GM23338 (cell line): Measurements from ENCODE around the gene SOHLH2.

ENCODE experiments used
- TF ChIP-seq, protein P1 (sequence below), 2 experiments: fragments of 200-600 bp in 1 of 2; sonication (generic) in 1 of 2; conservative IDR thresholded peaks; 2 replicates each; pipeline versions ENCODE4 v1.5.1 to v1.6.1; 2016 to 2017; ENCODE audit warnings: antibody characterized with exemption in 2 of 2, low read depth in 2 of 2, mild to moderate bottlenecking in 2 of 2, moderate library complexity in 1 of 2
- TF ChIP-seq, protein P2 (sequence below): IDR thresholded peaks from 2 replicates; pipeline ENCODE4 v1.6.1; 2016; ENCODE audit warnings: antibody characterized with exemption

DNA sequence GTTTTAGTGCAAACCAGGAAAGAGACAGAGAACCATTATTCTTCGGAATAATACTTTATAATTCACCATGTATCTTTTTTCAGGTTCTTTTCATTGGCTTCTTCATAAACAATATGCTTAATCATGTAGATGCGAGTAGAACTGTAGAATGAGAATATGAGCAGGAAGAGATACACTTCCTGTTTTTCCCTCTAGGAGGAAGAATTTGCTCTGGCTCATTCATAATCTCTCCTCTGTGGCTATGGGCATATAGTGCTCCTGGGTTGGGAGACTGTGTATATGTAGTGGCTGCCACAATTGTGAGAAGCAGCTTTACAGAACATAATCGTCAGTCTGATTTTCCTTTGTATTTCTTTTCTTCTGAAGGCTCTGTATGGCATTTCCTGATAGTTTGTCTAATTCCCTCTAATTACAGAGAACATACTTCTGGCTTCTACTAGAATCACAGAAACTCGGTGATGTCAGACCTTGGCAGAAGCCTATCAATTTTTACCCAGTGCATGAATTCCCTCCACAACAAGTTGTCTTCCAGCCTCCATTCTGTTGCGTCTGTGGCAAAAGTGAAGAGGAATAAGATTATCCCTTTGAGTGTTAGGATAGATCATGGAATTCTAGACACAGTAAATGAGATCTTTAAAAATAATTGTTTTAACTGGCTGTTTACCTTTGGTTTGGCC is 80.3 kb downstream of the SOHLH2 start:
- TF ChIP-seq, protein P1, sequence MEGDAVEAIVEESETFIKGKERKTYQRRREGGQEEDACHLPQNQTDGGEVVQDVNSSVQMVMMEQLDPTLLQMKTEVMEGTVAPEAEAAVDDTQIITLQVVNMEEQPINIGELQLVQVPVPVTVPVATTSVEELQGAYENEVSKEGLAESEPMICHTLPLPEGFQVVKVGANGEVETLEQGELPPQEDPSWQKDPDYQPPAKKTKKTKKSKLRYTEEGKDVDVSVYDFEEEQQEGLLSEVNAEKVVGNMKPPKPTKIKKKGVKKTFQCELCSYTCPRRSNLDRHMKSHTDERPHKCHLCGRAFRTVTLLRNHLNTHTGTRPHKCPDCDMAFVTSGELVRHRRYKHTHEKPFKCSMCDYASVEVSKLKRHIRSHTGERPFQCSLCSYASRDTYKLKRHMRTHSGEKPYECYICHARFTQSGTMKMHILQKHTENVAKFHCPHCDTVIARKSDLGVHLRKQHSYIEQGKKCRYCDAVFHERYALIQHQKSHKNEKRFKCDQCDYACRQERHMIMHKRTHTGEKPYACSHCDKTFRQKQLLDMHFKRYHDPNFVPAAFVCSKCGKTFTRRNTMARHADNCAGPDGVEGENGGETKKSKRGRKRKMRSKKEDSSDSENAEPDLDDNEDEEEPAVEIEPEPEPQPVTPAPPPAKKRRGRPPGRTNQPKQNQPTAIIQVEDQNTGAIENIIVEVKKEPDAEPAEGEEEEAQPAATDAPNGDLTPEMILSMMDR (conservative IDR thresholded peaks at IDR 0.05; ENCODE audit: low read depth in 2 of 2), result no peak; a peak in 1 of 4 replicates
- TF ChIP-seq, protein P2, sequence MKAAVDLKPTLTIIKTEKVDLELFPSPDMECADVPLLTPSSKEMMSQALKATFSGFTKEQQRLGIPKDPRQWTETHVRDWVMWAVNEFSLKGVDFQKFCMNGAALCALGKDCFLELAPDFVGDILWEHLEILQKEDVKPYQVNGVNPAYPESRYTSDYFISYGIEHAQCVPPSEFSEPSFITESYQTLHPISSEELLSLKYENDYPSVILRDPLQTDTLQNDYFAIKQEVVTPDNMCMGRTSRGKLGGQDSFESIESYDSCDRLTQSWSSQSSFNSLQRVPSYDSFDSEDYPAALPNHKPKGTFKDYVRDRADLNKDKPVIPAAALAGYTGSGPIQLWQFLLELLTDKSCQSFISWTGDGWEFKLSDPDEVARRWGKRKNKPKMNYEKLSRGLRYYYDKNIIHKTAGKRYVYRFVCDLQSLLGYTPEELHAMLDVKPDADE, result no peak
